PFSK-1 (cell line): ENCODE measurements around the gene NUP98.

Experiments used
- FOXP2 ChIP-seq: optimal IDR thresholded peaks from 2 replicates; pipeline ENCODE3; 2011; ENCODE audit warnings: borderline replicate concordance, control low read depth, inconsistent platforms; ENCODE audit not compliant: insufficient read depth; ENCODE audit errors: extremely low read length, extremely low read depth
- POLR2AphosphoS5 ChIP-seq: IDR thresholded peaks from 2 replicates; pipeline ENCODE4 v1.6.1; 2012; ENCODE audit warnings: low read depth, mild to moderate bottlenecking, control low read depth, low read length, moderate library complexity
- REST ChIP-seq, 2 experiments: IDR thresholded peaks; 2 replicates each; pipeline versions ENCODE4 v1.6.1 to v1.8.0; 2011 to 2012; ENCODE audit warnings: low read depth in 2 of 2, low read length in 2 of 2, control low read depth in 1 of 2, inconsistent platforms in 1 of 2, mild to moderate bottlenecking in 1 of 2, moderate library complexity in 1 of 2; ENCODE audit not compliant: insufficient read depth in 1 of 2
- SIN3A ChIP-seq: IDR thresholded peaks from 2 replicates; pipeline ENCODE4 v1.6.1; 2012; ENCODE audit warnings: mild to moderate bottlenecking, low read length, moderate library complexity, borderline replicate concordance; ENCODE audit not compliant: insufficient read depth
- TAF1 ChIP-seq: IDR thresholded peaks from 2 replicates; pipeline ENCODE4 v1.6.1; 2012; ENCODE audit warnings: low read length, control low read depth, borderline replicate concordance; ENCODE audit not compliant: insufficient read depth

- TF ChIP-seq SIN3A (no peak), POLR2AphosphoS5 (no peak), TAF1 (no peak), REST (IDR thresholded peaks at IDR 0.05; ENCODE audit: insufficient read depth in 1 of 2, low read depth in 2 of 2, low read length in 2 of 2) (no peak), FOXP2 (no peak)
Measured at GRCh38 chr11:3833449-3833848, 36.1 kb upstream of the NUP98 start.
